ENCODE data around the gene DLG1. TPM values are rescaled to one million over a fixed set of nuclear protein-coding genes. Genes with fewer than 3 reads are reported as not detected.
"Not testable (repeated sequence)": the region's sequence is repeated elsewhere in the genome, so short reads cannot be mapped to it uniquely, and the experiment has no call there.

Gene DLG1
- total RNA-seq, 1 experiment from 2014 or later = 81.2 TPM

DNA sequence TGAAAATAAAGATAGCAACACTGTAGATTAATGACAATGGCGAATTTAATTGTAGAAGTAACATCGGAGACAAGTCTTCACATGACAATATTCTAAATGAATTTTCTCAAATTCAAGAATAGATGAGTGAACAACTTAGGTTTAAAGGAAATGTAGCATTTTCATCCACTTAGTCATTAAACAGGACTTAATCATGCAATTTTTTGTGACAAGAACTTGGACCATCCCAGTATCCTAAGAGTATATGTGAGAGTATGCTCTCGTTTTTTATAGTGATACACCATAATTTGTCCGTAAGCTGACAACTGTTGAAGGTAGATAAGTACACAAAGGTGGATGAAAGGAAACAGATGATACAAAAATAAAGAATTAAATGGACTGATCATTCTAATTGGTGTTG lies 81.5 kb downstream of the DLG1 start:
- H3K27ac ChIP-seq = no peak overlapping the region
- no peak overlapping the region for H3K4me3 ChIP-seq
- no peaks in the 10 kb centered on the region for H3K27me3 ChIP-seq (replicated peaks)
- H3K36me3 ChIP-seq = peaks cover 5% of the 10 kb centered on the region; the same call in 1 of the 2 replicates
- DNase-seq (ENCODE audit: low read depth in 1 of 2, low spot score in 2 of 2) = no peak
- H3K9me3 ChIP-seq (replicated peaks) = no peaks in the 10 kb centered on the region
- peaks cover 22% of the 10 kb centered on the region for H3K4me1 ChIP-seq (replicated peaks)

DNA sequence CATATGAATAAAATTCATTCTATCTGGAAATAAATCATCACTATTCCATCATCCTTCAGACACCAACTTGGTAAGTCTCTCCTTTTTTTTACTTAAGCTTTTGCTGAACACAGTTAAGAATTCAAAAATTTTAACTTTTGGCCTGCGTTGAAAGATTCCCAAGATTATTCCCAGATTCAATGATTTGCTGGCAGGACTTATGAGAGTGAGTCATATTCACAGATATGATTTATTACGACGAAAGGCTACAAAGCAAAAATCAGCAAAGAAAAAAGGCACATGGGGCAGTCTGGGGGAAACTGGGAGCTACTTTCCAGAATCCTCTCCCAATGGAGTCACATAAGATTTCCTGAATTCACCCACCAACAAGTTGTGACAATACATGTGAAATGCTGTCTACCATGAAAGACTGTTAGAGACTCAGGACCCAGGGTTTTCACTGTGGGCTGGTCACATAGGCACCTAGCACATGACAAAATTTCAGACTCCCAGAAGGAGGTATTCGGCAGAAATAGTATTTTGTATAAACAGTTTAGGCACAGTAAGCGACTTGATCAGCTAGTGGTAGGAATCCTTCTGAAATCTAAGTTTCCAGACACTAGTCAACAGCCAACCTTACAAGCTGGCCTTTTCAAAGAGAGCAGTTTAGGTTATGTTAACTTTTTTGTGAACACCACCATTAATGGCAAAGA lies 82.1 kb downstream of the DLG1 start:
- Histone ChIP-seq H3K27me3 (replicated peaks) (no peaks in the 10 kb centered on the region), H3K9me3 (replicated peaks) (no peaks in the 10 kb centered on the region), H3K4me3 (no peak overlapping the region), H3K27ac (no peak overlapping the region), H3K4me1 (replicated peaks) (peaks cover 16% of the 10 kb centered on the region), H3K36me3 (peaks cover 7% of the 10 kb centered on the region)
- no peak for DNase-seq (ENCODE audit: low read depth in 1 of 2, low spot score in 2 of 2)

DNA sequence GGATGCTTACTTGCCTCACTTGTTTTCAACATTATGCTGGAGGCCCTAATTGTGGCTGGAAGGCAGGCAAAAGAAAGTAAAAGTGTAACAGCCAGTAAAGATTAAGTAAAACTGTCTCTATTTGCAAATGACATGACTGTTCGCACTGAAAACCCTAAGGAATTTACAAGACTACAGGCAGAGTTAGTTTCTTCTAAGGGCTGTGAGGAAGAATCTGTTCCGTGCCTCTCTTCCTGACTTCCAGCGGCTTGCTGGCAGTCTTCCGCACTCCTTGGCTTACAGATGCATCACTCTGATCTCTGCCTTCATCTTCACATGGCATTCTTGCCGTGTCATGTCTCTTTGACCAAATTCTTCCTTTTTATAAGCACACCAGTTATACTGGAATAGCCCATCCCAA lies 86.1 kb downstream of the DLG1 start:
- Histone ChIP-seq H3K9me3 (replicated peaks) (no peaks in the 10 kb centered on the region), H3K36me3 (peaks cover 7% of the 10 kb centered on the region), H3K4me1 (replicated peaks) (0 out of 2 replicates have a peak, but pooled peaks cover 8% of the 10 kb centered on the region), H3K27ac (no peak overlapping the region), H3K4me3 (no peak overlapping the region), H3K27me3 (replicated peaks) (no peaks in the 10 kb centered on the region)
- DNase-seq (ENCODE audit: low read depth in 1 of 2, low spot score in 2 of 2) = no peak

DNA sequence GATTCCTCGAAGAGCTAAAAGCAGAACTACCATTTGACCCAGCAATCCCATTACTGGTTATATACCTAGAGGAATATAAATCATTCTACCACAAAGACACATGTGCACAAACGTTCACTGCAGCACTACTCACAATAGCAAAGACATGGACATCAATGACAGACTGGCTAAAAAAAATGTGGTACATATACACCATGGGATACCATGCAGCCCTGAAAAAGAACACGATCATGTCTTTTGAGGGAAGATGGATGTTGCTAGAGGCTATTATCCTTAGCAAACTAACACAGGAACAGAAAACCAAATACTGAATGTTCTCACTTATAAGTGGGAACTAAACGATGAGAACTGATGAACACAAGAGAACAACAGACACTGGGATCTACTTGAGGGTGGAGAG lies 86.7 kb downstream of the DLG1 start:
- H3K9me3 ChIP-seq (replicated peaks); H3K4me1 ChIP-seq (replicated peaks); H3K36me3 ChIP-seq: not testable (repeated sequence)

DNA sequence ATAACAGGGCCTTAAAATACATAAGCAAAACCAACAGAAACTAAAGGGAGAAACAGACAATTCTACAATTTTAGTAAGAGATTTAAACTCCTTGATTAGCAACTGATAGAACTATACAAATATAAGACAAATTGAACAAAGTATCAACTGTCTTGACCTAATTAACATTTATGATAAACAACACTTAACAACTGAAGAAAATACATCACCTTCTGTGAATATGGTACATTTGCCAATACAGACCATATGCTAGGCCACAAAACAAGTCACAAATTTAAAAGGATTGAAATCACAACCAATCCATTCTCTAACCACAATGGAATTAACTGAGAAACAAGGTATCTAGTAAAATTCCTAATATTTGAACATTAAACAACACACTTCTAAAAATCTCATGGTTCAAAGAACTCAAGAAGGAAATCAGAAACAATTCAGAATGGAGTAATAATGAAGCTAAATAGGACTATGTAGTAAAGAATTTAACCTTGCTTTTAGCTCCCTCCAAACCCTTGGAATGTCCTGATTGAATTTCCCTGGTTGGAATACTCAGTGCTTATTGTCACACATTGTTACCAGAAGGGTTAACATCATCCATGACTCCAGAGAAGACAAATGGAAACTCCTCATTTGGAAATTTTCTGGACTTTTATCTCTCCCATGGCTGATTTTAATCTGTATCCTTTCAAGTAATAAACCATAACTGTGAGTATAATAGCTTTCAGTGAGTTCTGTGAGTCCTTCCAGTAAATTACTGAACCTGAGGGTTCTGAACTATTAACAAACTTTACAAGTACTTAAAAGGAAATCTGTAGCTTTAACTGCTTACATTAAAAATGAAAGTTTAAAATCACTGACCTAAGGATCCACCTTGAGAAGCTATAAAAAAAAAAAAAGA lies 88.8 kb downstream of the DLG1 start:
- Histone ChIP-seq H3K4me3 (no peak overlapping the region), H3K36me3 (peaks cover 7% of the 10 kb centered on the region), H3K27me3 (replicated peaks) (no peaks in the 10 kb centered on the region), H3K4me1 (replicated peaks) (no peaks in the 10 kb centered on the region), H3K27ac (no peak overlapping the region), H3K9me3 (replicated peaks) (no peaks in the 10 kb centered on the region)
- no peak for DNase-seq (ENCODE audit: low read depth in 1 of 2, low spot score in 2 of 2)

More for the DNA sequence above, 86.7 kb downstream of the DLG1 start:
- H3K4me3 ChIP-seq; H3K27me3 ChIP-seq (replicated peaks); DNase-seq (ENCODE audit: low read depth in 1 of 2, low spot score in 2 of 2); H3K27ac ChIP-seq: not testable (repeated sequence)

DNA sequence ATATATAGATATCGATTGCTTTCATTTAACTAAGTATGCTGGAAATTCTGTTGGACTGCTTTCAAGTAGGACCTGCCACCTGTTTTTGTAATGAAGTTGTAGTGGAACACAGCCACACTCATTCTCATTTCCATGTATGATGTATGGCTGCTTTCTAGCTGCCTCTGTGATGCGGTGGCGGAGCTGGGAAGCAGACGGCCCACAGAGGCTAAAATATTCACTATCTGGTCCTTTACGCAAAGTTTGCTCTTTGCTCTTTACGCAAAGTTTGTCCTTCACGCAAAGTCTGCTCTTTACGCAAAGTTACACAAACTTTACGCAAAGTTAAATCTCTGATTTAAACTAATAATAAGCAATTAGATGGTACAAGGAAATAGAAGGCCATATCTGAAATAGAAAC lies 91.5 kb downstream of the DLG1 start:
- DNase-seq (ENCODE audit: low read depth in 1 of 2, low spot score in 2 of 2) = no peak
- H3K36me3 ChIP-seq = peaks cover 2% of the 10 kb centered on the region
- H3K27me3 ChIP-seq (replicated peaks) = no peaks in the 10 kb centered on the region
- no peak overlapping the region for H3K4me3 ChIP-seq
- no peaks in the 10 kb centered on the region for H3K4me1 ChIP-seq (replicated peaks)
- H3K9me3 ChIP-seq (replicated peaks) = no peaks in the 10 kb centered on the region
- no peak overlapping the region for H3K27ac ChIP-seq

DNA sequence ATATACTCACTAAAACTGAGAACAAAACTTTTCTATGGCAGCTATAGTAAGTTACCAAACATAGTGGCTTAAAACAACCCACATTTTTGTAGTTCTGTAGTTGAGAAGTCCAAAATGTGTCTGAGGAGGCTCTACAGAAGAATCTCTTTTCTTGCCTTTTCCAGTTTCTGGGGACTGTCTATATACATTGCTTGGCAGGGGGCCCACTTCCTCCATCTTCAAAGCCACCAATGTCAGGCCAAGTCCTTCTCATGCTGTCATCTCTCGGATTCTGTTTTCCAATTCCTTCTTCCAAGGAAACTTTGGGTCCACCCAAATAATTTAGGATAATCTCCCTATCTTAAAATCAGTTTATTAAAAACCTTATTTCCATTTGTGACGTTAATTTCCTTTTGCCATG lies 92.7 kb downstream of the DLG1 start:
- no peak for DNase-seq (ENCODE audit: low read depth in 1 of 2, low spot score in 2 of 2)
- Histone ChIP-seq H3K27ac (no peak overlapping the region), H3K9me3 (replicated peaks) (no peaks in the 10 kb centered on the region), H3K36me3 (no peaks in the 10 kb centered on the region), H3K4me3 (no peak overlapping the region), H3K4me1 (replicated peaks) (no peaks in the 10 kb centered on the region), H3K27me3 (replicated peaks) (no peaks in the 10 kb centered on the region)

DNA sequence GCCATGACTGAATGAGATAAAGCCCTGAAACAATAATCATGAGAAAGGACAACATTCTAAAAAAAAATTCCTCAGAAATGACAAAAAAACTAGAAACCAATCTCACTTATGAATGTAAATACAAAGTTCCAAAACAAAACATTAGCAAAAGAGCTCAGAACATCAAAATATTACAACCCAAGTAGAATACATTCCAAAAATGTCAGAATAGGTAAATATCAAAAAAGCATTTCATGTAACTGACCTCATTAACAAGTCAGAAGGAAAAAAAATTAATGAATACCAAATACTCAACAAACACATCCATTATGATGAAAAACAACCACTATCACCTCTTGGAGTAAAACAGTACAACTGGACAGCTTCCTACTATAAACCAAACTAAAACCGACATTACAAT lies 93.1 kb downstream of the DLG1 start:
- DNase-seq (ENCODE audit: low read depth in 1 of 2, low spot score in 2 of 2) = no peak
- Histone ChIP-seq H3K4me3 (no peak overlapping the region), H3K36me3 (no peaks in the 10 kb centered on the region), H3K27me3 (replicated peaks) (no peaks in the 10 kb centered on the region), H3K9me3 (replicated peaks) (no peaks in the 10 kb centered on the region), H3K4me1 (replicated peaks) (no peaks in the 10 kb centered on the region), H3K27ac (no peak overlapping the region)

DNA sequence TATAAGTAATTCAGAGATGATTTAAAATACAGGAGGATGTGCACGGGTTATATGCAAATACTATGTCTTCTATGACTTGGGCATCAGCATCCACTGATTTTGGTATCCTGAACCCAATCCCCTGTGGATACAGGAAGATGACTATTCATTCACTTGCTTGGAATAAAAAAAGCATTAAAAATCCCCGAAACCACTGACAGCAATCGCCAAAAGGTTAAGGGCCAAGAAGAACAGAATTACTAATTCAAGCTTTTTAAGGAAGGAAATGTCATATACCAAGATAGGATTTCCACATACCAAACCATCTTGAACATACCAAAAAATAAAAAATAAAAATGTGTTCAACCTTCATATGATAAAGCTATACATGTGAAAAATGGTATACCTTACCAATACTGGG lies 93.7 kb downstream of the DLG1 start:
- no peak for DNase-seq (ENCODE audit: low read depth in 1 of 2, low spot score in 2 of 2)
- Histone ChIP-seq H3K9me3 (replicated peaks) (no peaks in the 10 kb centered on the region), H3K4me1 (replicated peaks) (no peaks in the 10 kb centered on the region), H3K27me3 (replicated peaks) (no peaks in the 10 kb centered on the region), H3K27ac (no peak overlapping the region), H3K36me3 (no peaks in the 10 kb centered on the region), H3K4me3 (no peak overlapping the region)

DNA sequence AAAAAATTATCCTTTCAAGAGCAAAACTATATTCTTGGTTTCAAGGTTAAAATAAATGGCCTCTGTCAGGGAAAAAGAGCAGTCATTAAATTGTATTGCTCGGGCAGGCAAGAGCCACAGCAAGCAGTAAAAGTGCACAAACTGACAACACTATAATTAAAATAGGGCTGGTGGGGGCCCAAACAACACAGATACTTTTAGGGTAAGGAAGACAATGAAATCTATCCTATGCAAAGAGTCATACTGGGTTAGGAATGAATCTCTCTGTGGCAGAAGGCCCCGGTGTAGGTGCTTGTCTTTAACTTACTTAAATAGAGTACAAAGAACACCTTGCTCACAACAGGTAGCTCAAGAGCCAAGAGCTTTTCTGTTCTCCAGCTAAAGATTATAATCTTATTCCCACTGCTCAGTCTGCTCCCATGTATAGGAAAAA lies 94.7 kb downstream of the DLG1 start:
- H3K27ac ChIP-seq = no peak overlapping the region
- H3K4me3 ChIP-seq = no peak overlapping the region
- H3K9me3 ChIP-seq (replicated peaks) = no peaks in the 10 kb centered on the region
- H3K4me1 ChIP-seq (replicated peaks) = no peaks in the 10 kb centered on the region
- H3K27me3 ChIP-seq (replicated peaks) = no peaks in the 10 kb centered on the region
- H3K36me3 ChIP-seq = no peaks in the 10 kb centered on the region
- no peak for DNase-seq (ENCODE audit: low read depth in 1 of 2, low spot score in 2 of 2)

DNA sequence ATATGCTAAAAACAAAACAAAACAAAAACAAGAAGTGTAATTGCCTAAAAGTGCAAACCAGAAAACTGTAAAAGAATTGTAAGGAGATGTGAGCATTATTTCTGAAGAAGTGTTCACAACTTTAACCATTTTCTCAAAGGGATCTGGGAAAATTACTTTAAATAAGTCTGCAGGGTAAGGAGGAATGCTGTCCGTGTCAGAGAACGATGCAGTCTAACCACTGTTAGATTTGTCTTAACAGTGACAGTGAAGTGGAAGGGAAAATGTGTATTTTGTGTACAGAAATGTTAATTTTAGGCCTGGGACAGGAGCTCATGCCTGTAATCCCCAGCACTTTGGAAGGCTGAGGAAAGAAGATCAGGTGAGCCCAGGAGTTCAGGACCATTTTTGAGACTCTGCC lies 95.7 kb downstream of the DLG1 start:
- H3K36me3 ChIP-seq = no peaks in the 10 kb centered on the region
- no peaks in the 10 kb centered on the region for H3K4me1 ChIP-seq (replicated peaks)
- no peak overlapping the region for H3K27ac ChIP-seq
- no peak for DNase-seq (ENCODE audit: low read depth in 1 of 2, low spot score in 2 of 2)
- no peak overlapping the region for H3K4me3 ChIP-seq
- H3K9me3 ChIP-seq (replicated peaks) = no peaks in the 10 kb centered on the region
- H3K27me3 ChIP-seq (replicated peaks) = no peaks in the 10 kb centered on the region

DNA sequence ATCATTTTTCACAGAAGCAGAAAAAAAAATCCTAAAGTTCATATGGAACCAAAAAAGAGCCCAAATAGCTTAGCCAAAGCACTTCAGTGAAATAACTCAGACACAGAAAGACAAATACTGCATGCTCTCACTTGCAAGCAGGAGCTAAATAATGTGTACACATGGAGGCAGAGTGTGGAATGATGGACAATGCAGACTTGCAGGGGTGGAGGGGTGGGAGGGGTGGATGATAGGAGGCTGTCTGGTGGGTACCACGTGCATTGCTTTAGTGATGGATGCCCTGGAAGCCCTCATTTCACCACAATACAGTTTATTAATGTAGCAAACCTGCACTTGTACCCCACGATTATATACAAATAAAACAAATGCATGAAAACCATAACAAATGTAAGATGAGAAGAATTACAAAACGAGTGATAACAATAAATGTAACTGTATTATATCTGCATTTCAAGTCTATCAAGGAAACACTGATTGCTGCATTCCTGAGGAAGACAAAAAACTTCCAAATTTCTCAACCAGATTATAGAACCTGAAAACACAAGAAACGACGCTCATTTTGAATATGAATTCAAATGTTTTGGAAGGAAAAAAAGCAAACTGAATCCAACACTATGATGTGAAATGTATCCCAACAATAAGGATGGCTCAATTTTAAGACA lies 96.5 kb downstream of the DLG1 start:
- H3K4me3 ChIP-seq = no peak overlapping the region
- H3K36me3 ChIP-seq = no peaks in the 10 kb centered on the region
- DNase-seq (ENCODE audit: low read depth in 1 of 2, low spot score in 2 of 2) = no peak
- no peaks in the 10 kb centered on the region for H3K9me3 ChIP-seq (replicated peaks)
- H3K27ac ChIP-seq = no peak overlapping the region
- no peaks in the 10 kb centered on the region for H3K27me3 ChIP-seq (replicated peaks)
- H3K4me1 ChIP-seq (replicated peaks) = no peaks in the 10 kb centered on the region

DNA sequence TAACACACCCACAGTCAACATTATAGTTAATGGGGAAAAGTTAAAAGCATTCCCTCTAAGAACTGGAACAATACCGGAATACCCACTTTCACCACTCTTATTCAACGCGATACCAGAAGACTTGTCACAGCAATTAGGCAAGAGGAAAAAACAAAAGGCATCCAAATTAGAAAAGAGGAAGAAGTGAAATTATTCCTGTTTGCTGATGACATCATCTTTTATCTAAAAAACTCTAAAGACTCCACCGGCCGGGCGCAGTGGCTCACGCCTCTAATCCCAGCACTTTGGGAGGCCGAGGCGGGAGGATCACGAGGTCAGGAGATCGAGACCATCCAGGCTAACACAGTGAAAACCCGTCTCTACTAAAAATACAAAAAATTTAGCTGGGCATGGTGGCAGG lies 97.6 kb downstream of the DLG1 start:
- not testable (repeated sequence) for H3K36me3 ChIP-seq; H3K4me1 ChIP-seq (replicated peaks); H3K9me3 ChIP-seq (replicated peaks); H3K27ac ChIP-seq; DNase-seq (ENCODE audit: low read depth in 1 of 2, low spot score in 2 of 2); H3K27me3 ChIP-seq (replicated peaks); H3K4me3 ChIP-seq

DNA sequence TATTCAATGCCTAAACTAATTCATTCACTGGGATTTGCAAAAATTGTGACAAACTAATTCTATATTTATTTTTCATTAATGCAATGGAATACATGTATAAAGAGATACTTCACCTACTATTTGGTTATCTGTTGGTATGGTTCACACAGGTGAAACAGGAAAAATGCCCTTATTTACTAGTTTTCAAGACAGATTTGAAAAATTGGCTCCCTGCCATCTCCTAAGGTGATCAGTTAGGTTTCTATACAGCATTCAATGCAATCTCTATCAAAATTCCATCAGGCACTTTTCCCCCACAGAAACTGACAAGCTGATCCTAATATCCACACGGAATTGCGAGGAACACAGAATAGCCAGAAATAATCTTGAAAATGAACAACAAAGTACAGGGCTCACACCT lies 101.1 kb downstream of the DLG1 start:
- no peaks in the 10 kb centered on the region for H3K9me3 ChIP-seq (replicated peaks)

More for the DNA sequence above, 101.1 kb downstream of the DLG1 start:
- Histone ChIP-seq H3K4me1 (replicated peaks) (no peaks in the 10 kb centered on the region), H3K27ac (no peak overlapping the region), H3K4me3 (no peak overlapping the region), H3K36me3 (peaks cover 7% of the 10 kb centered on the region; the same call in 1 of the 2 replicates), H3K27me3 (replicated peaks) (no peaks in the 10 kb centered on the region)
- no peak for DNase-seq (ENCODE audit: low read depth in 1 of 2, low spot score in 2 of 2)

All from SJSA1 (cell line).